ENCODE data around the gene BTBD8.
"Not testable (repeated sequence)": the region's sequence is repeated elsewhere in the genome, so short reads cannot be mapped to it uniquely, and the experiment has no call there.

Gene BTBD8

GRCh38 chr1:92080128-92080985 is at the start of gene BTBD8:
TSS of gene BTBD8 (plus strand) at chr1:92080345. CDS start at chr1:92080572, 227 bp downstream.
- peak within 1 kb of the TSS; percentile 81 for H3K4me3 ChIP-seq (ENCODE audit: low read depth, low read length)
- peak; percentile 34 for DNase-seq (ENCODE audit: low read depth)

- no peak for DNase-seq (ENCODE audit: low read depth)
- H3K4me3 ChIP-seq (ENCODE audit: low read depth, low read length): no peak overlapping the region
Observed at GRCh38 chr1:92030656-92031107, 49.5 kb upstream of the BTBD8 start.

GRCh38 chr1:92031281-92032110 is 48.6 kb upstream of the BTBD8 start:
- DNase-seq (ENCODE audit: low read depth): no peak
- no peak overlapping the region for H3K4me3 ChIP-seq (ENCODE audit: low read depth, low read length)

GRCh38 chr1:92037400-92037799 is 42.7 kb upstream of the BTBD8 start:
- H3K4me3 ChIP-seq (ENCODE audit: low read depth, low read length): no peak overlapping the region
- no peak for DNase-seq (ENCODE audit: low read depth)

GRCh38 chr1:92038695-92039346 is 41.3 kb upstream of the BTBD8 start:
- no peak overlapping the region for H3K4me3 ChIP-seq (ENCODE audit: low read depth, low read length)
- DNase-seq (ENCODE audit: low read depth): no peak

GRCh38 chr1:92040971-92041370 is 39.2 kb upstream of the BTBD8 start:
- H3K4me3 ChIP-seq (ENCODE audit: low read depth, low read length): no peak overlapping the region
- no peak for DNase-seq (ENCODE audit: low read depth)

GRCh38 chr1:92043621-92044020 is 36.5 kb upstream of the BTBD8 start:
- H3K4me3 ChIP-seq (ENCODE audit: low read depth, low read length): no peak overlapping the region
- no peak for DNase-seq (ENCODE audit: low read depth)

- H3K4me3 ChIP-seq (ENCODE audit: low read depth, low read length): no peak overlapping the region
- DNase-seq (ENCODE audit: low read depth): no peak
Observed at GRCh38 chr1:92045766-92046495, 34.2 kb upstream of the BTBD8 start.

GRCh38 chr1:92051948-92052347 is 28.2 kb upstream of the BTBD8 start:
- no peak for DNase-seq (ENCODE audit: low read depth)
- H3K4me3 ChIP-seq (ENCODE audit: low read depth, low read length): no peak overlapping the region

- H3K4me3 ChIP-seq (ENCODE audit: low read depth, low read length): no peak overlapping the region
- DNase-seq (ENCODE audit: low read depth): no peak
Observed at GRCh38 chr1:92065042-92065441, 15.1 kb upstream of the BTBD8 start.

- no peak overlapping the region for H3K4me3 ChIP-seq (ENCODE audit: low read depth, low read length)
- no peak for DNase-seq (ENCODE audit: low read depth)
Observed at GRCh38 chr1:92066321-92066720, 13.8 kb upstream of the BTBD8 start.

- no peak for DNase-seq (ENCODE audit: low read depth)
Observed at GRCh38 chr1:92070892-92071291, 9.3 kb upstream of the BTBD8 start.

GRCh38 chr1:92074446-92074845 is 5.7 kb upstream of the BTBD8 start:
- H3K4me3 ChIP-seq (ENCODE audit: low read depth, low read length); DNase-seq (ENCODE audit: low read depth): not testable (repeated sequence)

More at GRCh38 chr1:92070892-92071291, 9.3 kb upstream of the BTBD8 start:
- no peak overlapping the region for H3K4me3 ChIP-seq (ENCODE audit: low read depth, low read length)

GRCh38 chr1:92075311-92075710 is 4.8 kb upstream of the BTBD8 start, which contains the start of gene SETSIP:
TSS of gene SETSIP (minus strand) at chr1:92075411. CDS start at chr1:92075411, 0 bp downstream.
- no peak for DNase-seq (ENCODE audit: low read depth)
- no peak within 1 kb of the TSS for H3K4me3 ChIP-seq (ENCODE audit: low read depth, low read length)

- no peak for DNase-seq (ENCODE audit: low read depth)
Observed at GRCh38 chr1:92076363-92076762, 3.8 kb upstream of the BTBD8 start.

GRCh38 chr1:92078077-92078476 is 2.1 kb upstream of the BTBD8 start:
- not testable (repeated sequence) for DNase-seq (ENCODE audit: low read depth)

More at GRCh38 chr1:92076363-92076762, 3.8 kb upstream of the BTBD8 start:
- no peak overlapping the region for H3K4me3 ChIP-seq (ENCODE audit: low read depth, low read length)

GRCh38 chr1:92079441-92079840 is 704 bp upstream of the BTBD8 start:
- peak overlapping the region; percentile 81 for H3K4me3 ChIP-seq (ENCODE audit: low read depth, low read length)
- DNase-seq (ENCODE audit: low read depth): no peak

More at GRCh38 chr1:92078077-92078476, 2.1 kb upstream of the BTBD8 start:
- not testable (repeated sequence) for H3K4me3 ChIP-seq (ENCODE audit: low read depth, low read length)

GRCh38 chr1:92081031-92081430 is 886 bp downstream of the BTBD8 start:
- no peak for DNase-seq (ENCODE audit: low read depth)
- H3K4me3 ChIP-seq (ENCODE audit: low read depth, low read length): peak overlapping the region; percentile 81

- H3K4me3 ChIP-seq (ENCODE audit: low read depth, low read length): no peak overlapping the region
- DNase-seq (ENCODE audit: low read depth): no peak
Observed at GRCh38 chr1:92084651-92085050, 4.5 kb downstream of the BTBD8 start.
